Suprapubic skin (tissue), 3 donors: ENCODE measurements around the gene PDE5A.

ENCODE experiments used
- CTCF ChIP-seq, 2 donors: fragments of 200-600 bp in 1 of 2; fragments of 450-650 bp in 1 of 2; sonication (generic) in 1 of 2; IDR thresholded peaks; one replicate each; pipeline ENCODE4 v1.5.1; 2016 to 2019; ENCODE audit warnings: antibody characterized with exemption in 2 of 2, mild to moderate bottlenecking in 1 of 2, moderate library complexity in 1 of 2
- POLR2A ChIP-seq, 2 donors: fragments of 450-650 bp; IDR thresholded peaks; one replicate each; pipeline ENCODE4 v1.6.1; 2017; ENCODE audit warnings: antibody characterized with exemption in 2 of 2, mild to moderate bottlenecking in 2 of 2, moderate library complexity in 2 of 2

DNA sequence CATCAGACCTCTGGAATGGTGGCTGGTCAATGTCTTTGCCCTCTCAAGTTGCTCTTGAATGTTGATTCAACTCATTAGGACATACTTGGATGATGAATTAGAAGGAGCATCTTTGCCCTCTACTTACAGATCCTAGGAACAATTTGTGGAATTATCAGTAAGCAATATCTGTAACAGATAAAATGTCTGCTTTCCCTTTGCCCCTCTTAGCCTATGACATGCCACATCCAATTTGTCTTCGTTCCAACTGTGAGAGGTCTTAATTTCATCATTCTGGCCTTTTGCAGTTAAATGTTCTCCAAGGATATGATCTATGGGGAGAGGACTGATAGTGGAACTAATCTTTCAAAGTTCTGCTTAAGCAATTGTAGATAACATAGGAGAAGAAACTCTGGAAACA lies 148.3 kb downstream of the PDE5A start:
- no peak for TF ChIP-seq CTCF (IDR thresholded peaks at IDR 0.05)
- no peak for TF ChIP-seq POLR2A (IDR thresholded peaks at IDR 0.05)
